ENCODE data around the gene AQP2. TPM values are rescaled to one million over a fixed set of nuclear protein-coding genes. Genes with fewer than 3 reads are reported as not detected.
A peak's percentile ranks its signal among the peaks of the same experiment; 100 is the strongest.

AQP2 gene
- total RNA-seq, 1 donor from 2014 or later: not detected

- H3K4me1 Mint-ChIP-seq: peaks cover 32% of the 10 kb centered on the region
Observed at GRCh38 chr12:49943625-49943960, 6.9 kb upstream of the AQP2 start.

GRCh38 chr12:49944046-49944445 lies 6.5 kb upstream of the AQP2 start:
- no peak for TF ChIP-seq EZH2 (IDR thresholded peaks at IDR 0.05)
- TF ChIP-seq EZH2phosphoT487 (IDR thresholded peaks at IDR 0.05): no peak
- no peak for TF ChIP-seq CTCF (IDR thresholded peaks at IDR 0.05)
- Mint-ChIP-seq H3K27me3 (ENCODE audit: insufficient read depth, low read depth) (peaks cover 11% of the 10 kb centered on the region), H3K4me3 (no peak overlapping the region), H3K36me3 (no peaks in the 10 kb centered on the region), H3K27ac (peak overlapping the region; percentile 46), H3K4me1 (peaks cover 32% of the 10 kb centered on the region), H3K9me3 (no peaks in the 10 kb centered on the region)
- Histone ChIP-seq H2AFZ (replicated peaks) (no peak overlapping the region), H3K4me3 (no peak overlapping the region), H3K4me1 (peaks cover 9% of the 10 kb centered on the region), H3K9me3 (ENCODE audit: low read depth) (no peaks in the 10 kb centered on the region), H3K9ac (no peak overlapping the region), H3K27me3 (peaks cover 27% of the 10 kb centered on the region), H3K27ac (no peak overlapping the region), H3F3A (ENCODE audit: low read depth) (no peaks in the 10 kb centered on the region), H3K4me2 (no peak overlapping the region), H3K79me2 (ENCODE audit: low read depth) (no peaks in the 10 kb centered on the region), H3K36me3 (no peaks in the 10 kb centered on the region), H4K20me1 (ENCODE audit: low read depth) (no peaks in the 10 kb centered on the region)
- no peak for DNase-seq (ENCODE audit: low spot score)

More at GRCh38 chr12:49943625-49943960, 6.9 kb upstream of the AQP2 start:
- peaks cover 27% of the 10 kb centered on the region for H3K27me3 ChIP-seq
- no peak overlapping the region for H3K4me2 ChIP-seq
- H3K4me3 Mint-ChIP-seq: no peak overlapping the region
- TF ChIP-seq EZH2 (IDR thresholded peaks at IDR 0.05) (no peak), CTCF (IDR thresholded peaks at IDR 0.05) (no peak), EZH2phosphoT487 (IDR thresholded peaks at IDR 0.05) (no peak)
- H3K27me3 Mint-ChIP-seq (ENCODE audit: insufficient read depth, low read depth): peaks cover 11% of the 10 kb centered on the region
- no peak for DNase-seq (ENCODE audit: low spot score)
- no peak overlapping the region for H3K27ac ChIP-seq
- H3K9ac ChIP-seq: no peak overlapping the region
- H3F3A ChIP-seq (ENCODE audit: low read depth): no peaks in the 10 kb centered on the region
- no peaks in the 10 kb centered on the region for H3K36me3 Mint-ChIP-seq
- no peak overlapping the region for H3K4me3 ChIP-seq
- no peaks in the 10 kb centered on the region for H3K9me3 ChIP-seq (ENCODE audit: low read depth)
- H3K4me1 ChIP-seq: peaks cover 9% of the 10 kb centered on the region
- no peaks in the 10 kb centered on the region for H3K9me3 Mint-ChIP-seq
- H3K36me3 ChIP-seq: no peaks in the 10 kb centered on the region
- no peaks in the 10 kb centered on the region for H3K79me2 ChIP-seq (ENCODE audit: low read depth)
- H2AFZ ChIP-seq (replicated peaks): no peak overlapping the region
- peak overlapping the region; percentile 46 for H3K27ac Mint-ChIP-seq
- H4K20me1 ChIP-seq (ENCODE audit: low read depth): no peaks in the 10 kb centered on the region

DNA sequence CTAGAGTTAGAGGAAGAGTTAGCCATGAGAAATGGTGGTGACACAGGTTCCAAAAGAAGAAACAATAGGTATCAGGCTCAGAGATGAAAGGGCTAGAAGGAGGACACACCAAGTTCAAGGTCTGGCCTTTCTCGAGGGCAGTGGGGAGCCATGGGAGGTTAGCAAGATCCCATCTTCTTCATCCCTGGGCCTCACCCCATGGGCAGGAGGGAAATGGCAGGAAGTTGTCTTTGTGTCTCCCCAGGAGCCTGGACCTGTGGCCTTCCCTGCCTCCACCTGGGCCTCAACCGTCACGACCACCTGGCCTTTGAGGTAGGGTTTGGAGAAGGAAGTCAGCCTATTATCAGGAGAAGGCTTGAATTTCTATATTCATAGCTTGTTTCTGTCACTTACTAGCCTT lies 5.8 kb upstream of the AQP2 start:
- Mint-ChIP-seq H3K4me3 (peak overlapping the region; percentile 13), H3K36me3 (no peaks in the 10 kb centered on the region), H3K27me3 (ENCODE audit: insufficient read depth, low read depth) (peaks cover 11% of the 10 kb centered on the region), H3K4me1 (peaks cover 33% of the 10 kb centered on the region), H3K9me3 (no peaks in the 10 kb centered on the region), H3K27ac (no peak overlapping the region)
- Histone ChIP-seq H4K20me1 (ENCODE audit: low read depth) (no peaks in the 10 kb centered on the region), H3K4me3 (no peak overlapping the region), H3K4me1 (peaks cover 9% of the 10 kb centered on the region), H3K27me3 (peaks cover 27% of the 10 kb centered on the region), H3K9ac (no peak overlapping the region), H3K27ac (no peak overlapping the region), H3K79me2 (ENCODE audit: low read depth) (no peaks in the 10 kb centered on the region), H3K9me3 (ENCODE audit: low read depth) (no peaks in the 10 kb centered on the region), H2AFZ (replicated peaks) (no peak overlapping the region), H3K36me3 (no peaks in the 10 kb centered on the region), H3K4me2 (no peak overlapping the region), H3F3A (ENCODE audit: low read depth) (no peaks in the 10 kb centered on the region)
- TF ChIP-seq CTCF (IDR thresholded peaks at IDR 0.05): no peak
- no peak for TF ChIP-seq EZH2phosphoT487 (IDR thresholded peaks at IDR 0.05)
- TF ChIP-seq EZH2 (IDR thresholded peaks at IDR 0.05): no peak
- DNase-seq (ENCODE audit: low spot score): no peak
